ENCODE results near the gene ARPP19.
A peak's percentile ranks its signal among the peaks of the same experiment; 100 is the strongest.

The ARPP19 gene

GRCh38 chr15:52509500-52510245 is 59.2 kb downstream of the ARPP19 start:
- DNase-seq, result no peak

GRCh38 chr15:52506549-52506948 is 62.3 kb downstream of the ARPP19 start:
- no peak for DNase-seq

- DNase-seq, result peak; percentile 63
Observed at GRCh38 chr15:52505151-52505550, 63.7 kb downstream of the ARPP19 start.

- DNase-seq, result peak; percentile 88
Observed at GRCh38 chr15:52503788-52504496, 64.9 kb downstream of the ARPP19 start.

GRCh38 chr15:52502608-52503007 is 66.2 kb downstream of the ARPP19 start:
- no peak for DNase-seq

- DNase-seq, result no peak
Observed at GRCh38 chr15:52499506-52499905, 69.3 kb downstream of the ARPP19 start.

- no peak for DNase-seq
Observed at GRCh38 chr15:52498706-52499105, 70.1 kb downstream of the ARPP19 start.

Data from MV-4-11 (cell line).